Smooth muscle cell (in vitro differentiated cells): ENCODE results near the gene TCOF1. TPM values are rescaled to one million over a fixed set of nuclear protein-coding genes. Genes with fewer than 3 reads are reported as not detected.
A peak's percentile ranks its signal among the peaks of the same experiment; 100 is the strongest.

ENCODE experiments used
- DNase-seq: peaks from one replicate; lab custom pipeline; 2025; ENCODE audit not compliant: unreplicated experiment; lab: John Stamatoyannopoulos, UW
- H2AFZ ChIP-seq: fragments of 200-600 bp; sonication (generic); 2 replicates; pipeline ENCODE4 v1.6.0; 2016; ENCODE audit warnings: antibody characterized with exemption, low read depth, mild to moderate bottlenecking
- H3F3A ChIP-seq: fragments of 200-600 bp; sonication (generic); 2 replicates; pipeline ENCODE4 v1.6.0; 2017; ENCODE audit warnings: antibody characterized with exemption, low read depth
- H3K27ac ChIP-seq: fragments of 200-600 bp; sonication (generic); 2 replicates; pipeline ENCODE4 v1.5.1; 2016; ENCODE audit warnings: low read depth, mild to moderate bottlenecking
- H3K27me3 ChIP-seq: fragments of 200-600 bp; sonication (generic); 2 replicates; pipeline ENCODE4 v1.6.1; 2016; ENCODE audit warnings: low read depth, mild to moderate bottlenecking
- H3K36me3 ChIP-seq: fragments of 200-600 bp; sonication (generic); 2 replicates; pipeline ENCODE4 v1.5.1; 2016; ENCODE audit warnings: low read depth
- H3K4me1 ChIP-seq: fragments of 200-600 bp; sonication (generic); 2 replicates; pipeline ENCODE4 v1.5.1; 2016; ENCODE audit warnings: low read depth
- H3K4me2 ChIP-seq: fragments of 200-600 bp; sonication (generic); 2 replicates; pipeline ENCODE4 v1.6.0; 2016; ENCODE audit warnings: mild to moderate bottlenecking
- H3K4me3 ChIP-seq: fragments of 200-600 bp; sonication (generic); 2 replicates; pipeline ENCODE4 v1.5.1; 2016; ENCODE audit warnings: mild to moderate bottlenecking
- H3K79me2 ChIP-seq: fragments of 200-600 bp; sonication (generic); 2 replicates; pipeline ENCODE4 v1.6.0; 2016; ENCODE audit warnings: low read depth, mild to moderate bottlenecking
- H3K9ac ChIP-seq: fragments of 200-600 bp; sonication (generic); 2 replicates; pipeline ENCODE4 v1.6.0; 2016; ENCODE audit warnings: low read depth
- H3K9me3 ChIP-seq: fragments of 200-600 bp; sonication (generic); replicated peaks from 2 replicates; pipeline ENCODE4 v1.5.1; 2016; ENCODE audit warnings: low read depth
- H4K20me1 ChIP-seq: fragments of 200-600 bp; sonication (generic); 2 replicates; pipeline ENCODE4 v1.6.0; 2016; ENCODE audit warnings: low read depth
- CTCF ChIP-seq: fragments of 200-600 bp; sonication (generic); IDR thresholded peaks from 2 replicates; pipeline ENCODE4 v1.5.1; 2017; ENCODE audit warnings: borderline replicate concordance, mild to moderate bottlenecking, antibody characterized with exemption; ENCODE audit not compliant: insufficient read depth, poor library complexity, severe bottlenecking
- WGBS: methylation state at CpG from one replicate; pipeline ENCODE4 v1.1.7; 2016; ENCODE audit warnings: low lambda C conversion rate; 5-methylcytosine and 5-hydroxymethylcytosine counted together
- polyA plus RNA-seq: library from polyadenylated mRNA; unstranded; fragments of >200 nt; fragmentation: Nextera tagmentation; extraction: Ambion mirVana; gene quantifications from 2 replicates; pipeline ENCODE4 v1.2.1, GENCODE V29; 2016
- total RNA-seq: library from RNA; depleted of rRNA; stranded (reverse); fragments of >200 nt; gene quantifications from 2 replicates; pipeline ENCODE4 v1.2.3, GENCODE V29; 2014

The TCOF1 gene
- total and polyA plus RNA-seq, 2 experiments from 2014 or later, result 16.0 to 25.9 TPM

DNA sequence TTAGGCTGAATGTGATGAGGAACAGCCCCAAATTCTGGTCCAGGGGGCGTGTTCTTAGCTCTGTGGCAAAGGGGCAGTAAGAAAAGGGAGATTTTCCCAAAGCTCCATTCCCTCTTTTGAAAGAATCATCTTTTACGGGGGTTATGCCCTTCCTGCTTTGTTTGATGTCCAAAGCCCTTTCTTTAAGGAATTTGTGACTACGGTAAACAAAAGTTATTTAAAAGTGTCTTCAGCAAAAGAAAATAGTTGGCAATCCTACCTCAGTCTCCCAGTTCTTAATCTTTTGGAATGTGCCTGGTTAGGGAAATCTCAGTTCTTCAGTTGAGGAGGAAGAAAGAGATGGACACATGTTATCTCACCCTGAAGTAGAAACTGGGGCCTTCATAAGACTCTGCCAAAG is 30.4 kb upstream of the TCOF1 start:
- Histone ChIP-seq H3K27me3 (no peaks in the 10 kb centered on the region), H3K4me1 (peaks cover 10% of the 10 kb centered on the region), H3K4me2 (peak overlapping the region; percentile 43), H3K9ac (no peak overlapping the region), H4K20me1 (no peaks in the 10 kb centered on the region), H2AFZ (no peak overlapping the region), H3K4me3 (no peak overlapping the region), H3K9me3 (no peaks in the 10 kb centered on the region), H3K27ac (no peak overlapping the region), H3K79me2 (no peaks in the 10 kb centered on the region), H3F3A (peaks cover under 1% of the 10 kb centered on the region), H3K36me3 (no peaks in the 10 kb centered on the region)
- 55% methylated on average over 3 of the region's 3 CpGs for WGBS
- DNase-seq, result no peak
- no peak for TF ChIP-seq CTCF

GRCh38 chr5:150328515-150328914 is 29.0 kb upstream of the TCOF1 start:
- no peak for DNase-seq
- Histone ChIP-seq H3K27ac (no peak overlapping the region), H3K27me3 (no peaks in the 10 kb centered on the region), H3K79me2 (no peaks in the 10 kb centered on the region), H3K9ac (no peak overlapping the region), H3K4me2 (no peak overlapping the region), H3F3A (no peaks in the 10 kb centered on the region), H4K20me1 (no peaks in the 10 kb centered on the region), H3K9me3 (no peaks in the 10 kb centered on the region), H2AFZ (no peak overlapping the region), H3K4me1 (peaks cover 10% of the 10 kb centered on the region), H3K4me3 (no peak overlapping the region), H3K36me3 (no peaks in the 10 kb centered on the region)
- WGBS, result 91% methylated on average over 2 of the region's 2 CpGs
- no peak for TF ChIP-seq CTCF

GRCh38 chr5:150329038-150329437 is 28.5 kb upstream of the TCOF1 start:
- H3K36me3 ChIP-seq, result no peaks in the 10 kb centered on the region
- H3K27me3 ChIP-seq, result no peaks in the 10 kb centered on the region
- no peak overlapping the region for H3K27ac ChIP-seq
- H3K9me3 ChIP-seq, result no peaks in the 10 kb centered on the region
- H2AFZ ChIP-seq, result no peak overlapping the region
- no peaks in the 10 kb centered on the region for H4K20me1 ChIP-seq
- H3K79me2 ChIP-seq, result no peaks in the 10 kb centered on the region
- H3K4me2 ChIP-seq, result no peak overlapping the region
- H3K4me1 ChIP-seq, result peaks cover 10% of the 10 kb centered on the region
- no peak for TF ChIP-seq CTCF
- no peak overlapping the region for H3K4me3 ChIP-seq
- H3K9ac ChIP-seq, result no peak overlapping the region
- DNase-seq, result no peak
- no peaks in the 10 kb centered on the region for H3F3A ChIP-seq
- WGBS, result 31% methylated on average over 2 of the region's 2 CpGs
